T-helper 1 cell treated with Interleukin-12 subunit alpha and Interleukin-12 subunit beta and Interleukin-4 antibody, amounts not matched to agents 30 μg/mL and 1 μg/mL, for 36 hours (primary cell): ENCODE results near the gene USP54.
A peak's percentile ranks its signal among the peaks of the same experiment; 100 is the strongest.

Experiments used
- H3K27ac Mint-ChIP-seq: one replicate; pipeline ENCODE4 v1.8.0; 2021; ENCODE audit warnings: mild to moderate bottlenecking, mixed read lengths
- H3K27me3 Mint-ChIP-seq: one replicate; pipeline ENCODE4 v1.8.0; 2021; ENCODE audit warnings: low read depth, mixed read lengths
- H3K36me3 Mint-ChIP-seq: one replicate; pipeline ENCODE4 v1.8.0; 2021; ENCODE audit warnings: low read depth, mixed read lengths
- H3K4me1 Mint-ChIP-seq: one replicate; pipeline ENCODE4 v1.8.0; 2021; ENCODE audit warnings: low read depth, mixed read lengths
- H3K4me3 Mint-ChIP-seq: one replicate; pipeline ENCODE4 v1.8.0; 2021; ENCODE audit warnings: mild to moderate bottlenecking, moderate library complexity, mixed read lengths
- H3K9me3 Mint-ChIP-seq: one replicate; pipeline ENCODE4 v1.8.0; 2021; ENCODE audit warnings: mixed read lengths

USP54 gene

GRCh38 chr10:73493781-73494180 lies 97.4 kb downstream of the USP54 start:
- Mint-ChIP-seq H3K4me1 (peaks cover 38% of the 10 kb centered on the region), H3K4me3 (peak overlapping the region; percentile 64), H3K36me3 (peaks cover 36% of the 10 kb centered on the region), H3K9me3 (no peaks in the 10 kb centered on the region), H3K27ac (no peak overlapping the region), H3K27me3 (no peaks in the 10 kb centered on the region)

- Mint-ChIP-seq H3K4me1 (peaks cover 10% of the 10 kb centered on the region), H3K27ac (no peak overlapping the region), H3K36me3 (peaks cover 21% of the 10 kb centered on the region), H3K4me3 (no peak overlapping the region), H3K9me3 (peaks cover 3% of the 10 kb centered on the region), H3K27me3 (no peaks in the 10 kb centered on the region)
Observed at GRCh38 chr10:73486601-73487000, 104.5 kb downstream of the USP54 start.

- Mint-ChIP-seq H3K4me1 (peaks cover 13% of the 10 kb centered on the region), H3K27ac (no peak overlapping the region)
Observed at GRCh38 chr10:73485320-73485719, 105.8 kb downstream of the USP54 start.

GRCh38 chr10:73480158-73480557 lies 111.0 kb downstream of the USP54 start:
- H3K36me3 Mint-ChIP-seq, result peaks cover 29% of the 10 kb centered on the region
- H3K4me3 Mint-ChIP-seq, result no peak overlapping the region
- no peak overlapping the region for H3K27ac Mint-ChIP-seq
- peaks cover 16% of the 10 kb centered on the region for H3K4me1 Mint-ChIP-seq
- no peaks in the 10 kb centered on the region for H3K27me3 Mint-ChIP-seq
- peaks cover 3% of the 10 kb centered on the region for H3K9me3 Mint-ChIP-seq

More at GRCh38 chr10:73485320-73485719, 105.8 kb downstream of the USP54 start:
- no peak overlapping the region for H3K4me3 Mint-ChIP-seq
- peaks cover 21% of the 10 kb centered on the region for H3K36me3 Mint-ChIP-seq
- H3K9me3 Mint-ChIP-seq, result peaks cover 3% of the 10 kb centered on the region
- H3K27me3 Mint-ChIP-seq, result no peaks in the 10 kb centered on the region

GRCh38 chr10:73478636-73479035 lies 112.5 kb downstream of the USP54 start:
- Mint-ChIP-seq H3K36me3 (peaks cover 35% of the 10 kb centered on the region), H3K4me1 (peaks cover 16% of the 10 kb centered on the region), H3K4me3 (no peak overlapping the region), H3K9me3 (peaks cover 3% of the 10 kb centered on the region), H3K27ac (no peak overlapping the region), H3K27me3 (no peaks in the 10 kb centered on the region)

GRCh38 chr10:73471226-73471625 lies 119.9 kb downstream of the USP54 start:
- no peaks in the 10 kb centered on the region for H3K9me3 Mint-ChIP-seq
- H3K27ac Mint-ChIP-seq, result no peak overlapping the region
- peaks cover 6% of the 10 kb centered on the region for H3K4me1 Mint-ChIP-seq
- H3K27me3 Mint-ChIP-seq, result no peaks in the 10 kb centered on the region
- H3K36me3 Mint-ChIP-seq, result peaks cover 40% of the 10 kb centered on the region
- H3K4me3 Mint-ChIP-seq, result no peak overlapping the region

- H3K27me3 Mint-ChIP-seq, result no peaks in the 10 kb centered on the region
- no peak overlapping the region for H3K4me3 Mint-ChIP-seq
- no peak overlapping the region for H3K27ac Mint-ChIP-seq
- H3K36me3 Mint-ChIP-seq, result peaks cover 35% of the 10 kb centered on the region
- H3K9me3 Mint-ChIP-seq, result no peaks in the 10 kb centered on the region
- H3K4me1 Mint-ChIP-seq, result peaks cover 6% of the 10 kb centered on the region
Observed at GRCh38 chr10:73469579-73469978, 121.6 kb downstream of the USP54 start.

GRCh38 chr10:73467206-73467605 lies 123.9 kb downstream of the USP54 start:
- Mint-ChIP-seq H3K36me3 (peaks cover 41% of the 10 kb centered on the region), H3K27me3 (no peaks in the 10 kb centered on the region), H3K27ac (no peak overlapping the region), H3K9me3 (no peaks in the 10 kb centered on the region), H3K4me3 (no peak overlapping the region), H3K4me1 (peaks cover 6% of the 10 kb centered on the region)

- Mint-ChIP-seq H3K4me3 (no peak overlapping the region), H3K27ac (no peak overlapping the region), H3K36me3 (peaks cover 35% of the 10 kb centered on the region), H3K9me3 (no peaks in the 10 kb centered on the region), H3K4me1 (peaks cover 6% of the 10 kb centered on the region), H3K27me3 (no peaks in the 10 kb centered on the region)
Observed at GRCh38 chr10:73465978-73466726, 125.0 kb downstream of the USP54 start.

GRCh38 chr10:73460897-73461296 lies 130.2 kb downstream of the USP54 start:
- peaks cover 27% of the 10 kb centered on the region for H3K36me3 Mint-ChIP-seq
- no peak overlapping the region for H3K27ac Mint-ChIP-seq
- H3K4me3 Mint-ChIP-seq, result no peak overlapping the region
- peaks cover 2% of the 10 kb centered on the region for H3K4me1 Mint-ChIP-seq
- H3K9me3 Mint-ChIP-seq, result no peaks in the 10 kb centered on the region
- no peaks in the 10 kb centered on the region for H3K27me3 Mint-ChIP-seq

GRCh38 chr10:73459683-73460314 lies 131.3 kb downstream of the USP54 start:
- no peaks in the 10 kb centered on the region for H3K27me3 Mint-ChIP-seq
- H3K36me3 Mint-ChIP-seq, result peaks cover 23% of the 10 kb centered on the region
- H3K4me3 Mint-ChIP-seq, result no peak overlapping the region
- H3K9me3 Mint-ChIP-seq, result no peaks in the 10 kb centered on the region
- H3K4me1 Mint-ChIP-seq, result peaks cover 2% of the 10 kb centered on the region
- H3K27ac Mint-ChIP-seq, result no peak overlapping the region

- Mint-ChIP-seq H3K36me3 (peaks cover 21% of the 10 kb centered on the region), H3K9me3 (no peaks in the 10 kb centered on the region), H3K27me3 (no peaks in the 10 kb centered on the region), H3K27ac (no peak overlapping the region), H3K4me3 (no peak overlapping the region), H3K4me1 (peaks cover 2% of the 10 kb centered on the region)
Observed at GRCh38 chr10:73456187-73456890, 134.8 kb downstream of the USP54 start.

- H3K9me3 Mint-ChIP-seq, result no peaks in the 10 kb centered on the region
Observed at GRCh38 chr10:73449113-73449512, 142.0 kb downstream of the USP54 start.

GRCh38 chr10:73448384-73448783 lies 142.8 kb downstream of the USP54 start:
- Mint-ChIP-seq H3K27me3 (no peaks in the 10 kb centered on the region), H3K9me3 (no peaks in the 10 kb centered on the region), H3K36me3 (peaks cover 12% of the 10 kb centered on the region), H3K4me3 (no peak overlapping the region), H3K4me1 (peaks cover 3% of the 10 kb centered on the region), H3K27ac (no peak overlapping the region)

More at GRCh38 chr10:73449113-73449512, 142.0 kb downstream of the USP54 start:
- Mint-ChIP-seq H3K4me3 (no peak overlapping the region), H3K4me1 (peaks cover 3% of the 10 kb centered on the region), H3K27me3 (no peaks in the 10 kb centered on the region), H3K27ac (no peak overlapping the region), H3K36me3 (peaks cover 16% of the 10 kb centered on the region)
